H9 (cell line): ENCODE measurements around the gene DPP6. TPM values are rescaled to one million over a fixed set of nuclear protein-coding genes. Genes with fewer than 3 reads are reported as not detected.
A peak's percentile ranks its signal among the peaks of the same experiment; 100 is the strongest.

Experiments
- DNase-seq: peaks from one replicate; pipeline ENCODE4 v3.0.0-alpha.2; 2017
- H2AFZ ChIP-seq: one replicate; pipeline ENCODE4 v1.6.1; 2013; ENCODE audit warnings: mild to moderate bottlenecking, low read length, control low read depth, moderate library complexity
- H2AK5ac ChIP-seq: 2 replicates; pipeline ENCODE4 v1.6.1; 2013; ENCODE audit warnings: low read length, control low read depth, mixed read lengths; ENCODE audit not compliant: insufficient read length
- H2BK120ac ChIP-seq: one replicate; pipeline ENCODE4 v1.6.1; 2013; ENCODE audit warnings: low read depth, mild to moderate bottlenecking, low read length, control low read depth, inconsistent platforms; ENCODE audit not compliant: poor library complexity, severe bottlenecking
- H2BK12ac ChIP-seq: 2 replicates; pipeline ENCODE4 v1.6.1; 2013; ENCODE audit warnings: low read length, control low read depth, mixed read lengths, low read depth; ENCODE audit not compliant: insufficient read length
- H2BK15ac ChIP-seq: 2 replicates; pipeline ENCODE4 v1.6.1; 2013; ENCODE audit warnings: low read depth, low read length, control low read depth
- H2BK20ac ChIP-seq: one replicate; pipeline ENCODE4 v1.6.1; 2013; ENCODE audit warnings: low read depth, mild to moderate bottlenecking, low read length, control low read depth, inconsistent platforms; ENCODE audit not compliant: poor library complexity, severe bottlenecking
- H2BK5ac ChIP-seq: 2 replicates; pipeline ENCODE4 v1.6.1; 2013; ENCODE audit warnings: low read length, control low read depth, mixed read lengths; ENCODE audit not compliant: insufficient read length
- H3K14ac ChIP-seq: 2 replicates; pipeline ENCODE4 v1.6.1; 2013; ENCODE audit warnings: low read length, control low read depth; ENCODE audit not compliant: insufficient read depth
- H3K18ac ChIP-seq: 2 replicates; pipeline ENCODE4 v1.6.1; 2013; ENCODE audit warnings: low read depth, mild to moderate bottlenecking, mixed read lengths, low read length, control low read depth; ENCODE audit not compliant: insufficient read length
- H3K23ac ChIP-seq: 2 replicates; pipeline ENCODE4 v1.6.1; 2013; ENCODE audit warnings: low read length, control low read depth, mixed read lengths, low read depth; ENCODE audit not compliant: insufficient read length
- H3K23me2 ChIP-seq: 2 replicates; pipeline ENCODE4 v1.6.1; 2013; ENCODE audit warnings: low read depth, mild to moderate bottlenecking, mixed read lengths, low read length, control low read depth; ENCODE audit not compliant: insufficient read length, poor library complexity, severe bottlenecking
- H3K27ac ChIP-seq: 2 replicates; pipeline ENCODE4 v1.5.1; 2013; ENCODE audit warnings: low read length, control low read depth, mixed read lengths, low read depth; ENCODE audit not compliant: insufficient read length
- H3K27me3 ChIP-seq: 2 replicates; pipeline ENCODE4 v1.6.1; 2013; ENCODE audit warnings: low read length, control low read depth, inconsistent platforms; ENCODE audit not compliant: insufficient read depth
- H3K4ac ChIP-seq: 2 replicates; pipeline ENCODE4 v1.6.1; 2013; ENCODE audit warnings: low read depth, mild to moderate bottlenecking, control low read depth, inconsistent platforms, low read length, moderate library complexity
- H3K4me1 ChIP-seq: 2 replicates; pipeline ENCODE4 v1.6.1; 2013; ENCODE audit warnings: low read length, control low read depth, inconsistent platforms; ENCODE audit not compliant: insufficient read depth
- H3K4me2 ChIP-seq: 2 replicates; pipeline ENCODE4 v1.6.1; 2013; ENCODE audit warnings: low read length, control low read depth, mixed read lengths; ENCODE audit not compliant: insufficient read length, insufficient read depth
- H3K56ac ChIP-seq: 2 replicates; pipeline ENCODE4 v1.6.1; 2013; ENCODE audit warnings: low read depth, mild to moderate bottlenecking, mixed read lengths, low read length, control low read depth; ENCODE audit not compliant: insufficient read length
- H3K79me1 ChIP-seq: 2 replicates; pipeline ENCODE4 v1.6.1; 2013; ENCODE audit warnings: low read depth, mild to moderate bottlenecking, moderate library complexity, low read length, control low read depth, inconsistent platforms; ENCODE audit not compliant: insufficient read depth, poor library complexity, severe bottlenecking
- H3K79me2 ChIP-seq: 2 replicates; pipeline ENCODE4 v1.6.1; 2013; ENCODE audit warnings: low read length, control low read depth, inconsistent platforms; ENCODE audit not compliant: insufficient read depth
- H3K9ac ChIP-seq: 2 replicates; pipeline ENCODE4 v1.6.1; 2013; ENCODE audit warnings: low read length, control low read depth, mixed read lengths; ENCODE audit not compliant: insufficient read length; ENCODE audit errors: extremely low read depth
- H3K9me3 ChIP-seq: one replicate; pipeline ENCODE4 v1.6.1; 2013; ENCODE audit warnings: low read depth, low read length, inconsistent platforms; ENCODE audit not compliant: control insufficient read depth
- H3T11ph ChIP-seq: one replicate; pipeline ENCODE4 v1.6.1; 2013; ENCODE audit warnings: mild to moderate bottlenecking, low read length, control low read depth, inconsistent platforms
- H4K20me1 ChIP-seq: one replicate; pipeline ENCODE4 v1.6.1; 2013; ENCODE audit not compliant: control insufficient read depth, insufficient read length, insufficient read depth
- H4K5ac ChIP-seq: 2 replicates; pipeline ENCODE4 v1.6.1; 2013; ENCODE audit warnings: low read depth, mild to moderate bottlenecking, mixed read lengths, low read length, control low read depth; ENCODE audit not compliant: insufficient read length
- H4K8ac ChIP-seq: replicated peaks from 2 replicates; pipeline ENCODE4 v1.6.1; 2013; ENCODE audit warnings: low read length, control low read depth, mixed read lengths, low read depth; ENCODE audit not compliant: insufficient read length
- H4K91ac ChIP-seq: 2 replicates; pipeline ENCODE4 v1.6.1; 2013; ENCODE audit warnings: low read depth, mild to moderate bottlenecking, moderate library complexity, mixed read lengths, low read length, control low read depth; ENCODE audit not compliant: insufficient read length
- H3K27ac Mint-ChIP-seq, 3 experiments: 2 replicates in 2 of 3; 3 replicates in 1 of 3; pipeline ENCODE4 v1.8.0; 2020 to 2021; ENCODE audit warnings: mixed read lengths in 3 of 3, mild to moderate bottlenecking in 1 of 3, moderate library complexity in 1 of 3
- H3K27me3 Mint-ChIP-seq: 2 replicates; pipeline ENCODE4 v1.8.0; 2021; ENCODE audit warnings: low read depth, mild to moderate bottlenecking, moderate library complexity, mixed read lengths
- H3K36me3 Mint-ChIP-seq, 3 experiments: 2 replicates in 2 of 3; 3 replicates in 1 of 3; pipeline ENCODE4 v1.8.0; 2020 to 2021; ENCODE audit warnings: low read depth in 3 of 3, mixed read lengths in 3 of 3; ENCODE audit not compliant: insufficient read depth in 1 of 3
- H3K4me1 Mint-ChIP-seq, 2 experiments: 2 replicates each; pipeline ENCODE4 v1.8.0; 2020; ENCODE audit warnings: mixed read lengths in 2 of 2
- H3K4me3 Mint-ChIP-seq, 2 experiments: 2 replicates in 1 of 2; 3 replicates in 1 of 2; pipeline ENCODE4 v1.8.0; 2020 to 2021; ENCODE audit warnings: mild to moderate bottlenecking in 2 of 2, mixed read lengths in 2 of 2, moderate library complexity in 1 of 2
- H3K9me3 Mint-ChIP-seq, 2 experiments: 2 replicates in 1 of 2; 3 replicates in 1 of 2; pipeline ENCODE4 v1.8.0; 2020; ENCODE audit warnings: mild to moderate bottlenecking in 2 of 2, mixed read lengths in 2 of 2, moderate library complexity in 1 of 2
- WGBS: extraction: QIAGEN DNeasy Blood & Tissue Kit; methylation state at CpG from one replicate; pipeline ENCODE4 v1.1.7; 2013; ENCODE audit warnings: missing lambda C conversion rate, low lambda C conversion rate, mixed read lengths; ENCODE audit not compliant: insufficient read length; ENCODE audit errors: extremely low coverage; 5-methylcytosine and 5-hydroxymethylcytosine counted together
- total RNA-seq: library from RNA; stranded (reverse); gene quantifications from 2 replicates; pipeline ENCODE4 v1.2.1, GENCODE V29; 2021
- TF ChIP-seq, protein P1 (sequence below): fragments of 200-600 bp; sonication (generic); conservative IDR thresholded peaks from 3 replicates; pipeline ENCODE4 v1.8.0; 2021; ENCODE audit warnings: antibody characterized with exemption, mild to moderate bottlenecking

DPP6 gene
- total RNA-seq, 1 experiment from 2014 or later, result 4.5 TPM

DNA sequence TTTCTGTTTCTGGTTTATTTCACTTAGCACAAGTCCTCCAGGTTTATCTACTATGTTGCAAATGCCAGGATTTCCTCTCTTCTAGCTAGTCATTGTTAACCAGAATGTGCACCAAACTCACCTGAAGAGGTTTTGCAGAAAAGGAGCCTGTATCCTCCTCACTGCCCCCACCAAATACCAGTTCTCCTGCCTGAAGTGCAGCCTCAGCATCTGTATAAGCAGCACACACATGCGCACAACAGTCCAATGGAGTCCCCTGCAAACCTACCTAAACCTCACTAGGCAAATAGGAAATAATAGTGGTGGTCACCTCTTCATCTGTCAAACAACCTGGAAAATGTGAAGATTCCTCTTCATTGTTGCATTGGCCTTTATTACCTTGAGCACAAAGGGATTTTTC, 712.9 kb downstream of the DPP6 start:
- H2AK5ac ChIP-seq, result no peak overlapping the region
- H3K4me1 ChIP-seq, result peaks cover 10% of the 10 kb centered on the region
- no peak overlapping the region for H2BK12ac ChIP-seq
- peaks cover 0 to 2% of the 10 kb centered on the region in 2 experiments; a peak in 2 of 5 replicates for H3K9me3 Mint-ChIP-seq
- H4K91ac ChIP-seq, result no peak overlapping the region
- WGBS, result no CpG with 5 or more reads among the region's 1 CpG
- H2BK120ac ChIP-seq, result no peak overlapping the region
- no peak overlapping the region for H3K4ac ChIP-seq
- no peak overlapping the region for H2BK20ac ChIP-seq
- no peak overlapping the region for H3T11ph ChIP-seq
- no peaks in the 10 kb centered on the region for H3K23me2 ChIP-seq
- H3K4me2 ChIP-seq, result peak overlapping the region; percentile 41
- no peak overlapping the region for H3K18ac ChIP-seq
- H2BK15ac ChIP-seq, result no peak overlapping the region
- H3K4me3 Mint-ChIP-seq, result no peak overlapping the region; a peak in 1 of 5 replicates
- TF ChIP-seq, protein P1, sequence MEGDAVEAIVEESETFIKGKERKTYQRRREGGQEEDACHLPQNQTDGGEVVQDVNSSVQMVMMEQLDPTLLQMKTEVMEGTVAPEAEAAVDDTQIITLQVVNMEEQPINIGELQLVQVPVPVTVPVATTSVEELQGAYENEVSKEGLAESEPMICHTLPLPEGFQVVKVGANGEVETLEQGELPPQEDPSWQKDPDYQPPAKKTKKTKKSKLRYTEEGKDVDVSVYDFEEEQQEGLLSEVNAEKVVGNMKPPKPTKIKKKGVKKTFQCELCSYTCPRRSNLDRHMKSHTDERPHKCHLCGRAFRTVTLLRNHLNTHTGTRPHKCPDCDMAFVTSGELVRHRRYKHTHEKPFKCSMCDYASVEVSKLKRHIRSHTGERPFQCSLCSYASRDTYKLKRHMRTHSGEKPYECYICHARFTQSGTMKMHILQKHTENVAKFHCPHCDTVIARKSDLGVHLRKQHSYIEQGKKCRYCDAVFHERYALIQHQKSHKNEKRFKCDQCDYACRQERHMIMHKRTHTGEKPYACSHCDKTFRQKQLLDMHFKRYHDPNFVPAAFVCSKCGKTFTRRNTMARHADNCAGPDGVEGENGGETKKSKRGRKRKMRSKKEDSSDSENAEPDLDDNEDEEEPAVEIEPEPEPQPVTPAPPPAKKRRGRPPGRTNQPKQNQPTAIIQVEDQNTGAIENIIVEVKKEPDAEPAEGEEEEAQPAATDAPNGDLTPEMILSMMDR, result no peak
- H3K36me3 Mint-ChIP-seq, result peaks cover 3 to 4% (median 4%) of the 10 kb centered on the region in 3 experiments; a peak in 5 of 7 replicates
- H3K14ac ChIP-seq, result no peak overlapping the region
- no peaks in the 10 kb centered on the region for H3K79me2 ChIP-seq
- H3K27me3 Mint-ChIP-seq, result no peaks in the 10 kb centered on the region
- H3K56ac ChIP-seq, result no peak overlapping the region
- H2BK5ac ChIP-seq, result no peak overlapping the region
- H3K79me1 ChIP-seq, result no peaks in the 10 kb centered on the region
- H4K20me1 ChIP-seq, result no peaks in the 10 kb centered on the region
- H4K5ac ChIP-seq, result no peak overlapping the region
- no peaks in the 10 kb centered on the region for H3K27me3 ChIP-seq
- H2AFZ ChIP-seq, result no peak overlapping the region
- no peak overlapping the region for H4K8ac ChIP-seq
- no peak overlapping the region for H3K9ac ChIP-seq
- H3K27ac Mint-ChIP-seq, result peak overlapping the region; percentile 42 to 94 (median 85); a peak in 4 of 7 replicates
- H3K9me3 ChIP-seq, result no peaks in the 10 kb centered on the region
- no peak for DNase-seq
- H3K23ac ChIP-seq, result no peak overlapping the region
- peak overlapping the region; percentile 53 for H3K27ac ChIP-seq
- peaks cover 37 to 38% of the 10 kb centered on the region in 2 experiments for H3K4me1 Mint-ChIP-seq
